ENCODE measurements around the gene UVSSA.

DNA sequence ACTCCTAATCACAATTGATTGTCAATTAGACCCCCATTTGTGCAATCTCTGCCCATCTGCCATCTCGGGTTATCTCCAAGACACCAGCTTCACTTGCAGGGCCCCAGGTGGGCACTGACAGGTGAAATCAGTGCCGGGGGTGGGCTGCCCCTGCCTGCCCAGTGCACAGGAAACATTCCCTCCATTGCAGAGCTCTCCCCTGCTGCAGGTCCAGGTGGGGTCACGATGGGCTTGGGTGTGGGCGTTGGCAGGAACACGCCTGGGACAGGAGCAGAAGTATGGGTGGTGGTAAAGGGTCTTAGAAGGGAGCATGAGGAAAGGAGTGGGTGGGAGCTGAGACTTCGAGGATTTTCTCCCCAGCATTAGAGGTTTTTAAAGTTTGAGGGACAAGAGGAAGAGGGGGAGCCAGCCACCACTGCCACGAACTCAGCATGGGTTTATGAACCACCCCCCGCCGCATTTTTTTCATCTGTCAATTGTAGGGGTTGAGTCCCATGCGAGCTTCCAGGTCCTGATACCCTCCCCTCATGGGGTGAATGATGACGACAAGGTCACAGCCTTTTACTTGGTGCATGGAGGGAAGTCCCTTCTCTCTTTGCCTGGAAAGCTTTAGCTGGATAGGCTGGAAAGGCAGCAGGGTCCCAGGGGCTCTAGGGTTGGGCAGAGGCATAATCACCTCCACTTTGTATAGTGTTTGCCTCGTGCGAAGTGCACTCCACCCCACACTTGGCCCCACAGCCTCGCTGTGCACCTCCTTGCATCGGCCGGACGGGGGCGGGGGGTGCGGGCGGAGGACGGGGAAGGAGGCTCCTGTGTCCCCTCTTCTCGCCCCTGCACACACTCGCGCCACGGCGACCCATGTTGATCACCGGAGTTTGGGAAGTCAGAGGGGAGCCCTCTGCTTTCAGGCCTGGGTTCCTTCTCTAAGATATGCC, 62.8 kb downstream of the UVSSA start:
- no peak for TF ChIP-seq GATA2 (CRISPR knock-in tag; IDR thresholded peaks at IDR 0.05)
- TF ChIP-seq, protein P1, sequence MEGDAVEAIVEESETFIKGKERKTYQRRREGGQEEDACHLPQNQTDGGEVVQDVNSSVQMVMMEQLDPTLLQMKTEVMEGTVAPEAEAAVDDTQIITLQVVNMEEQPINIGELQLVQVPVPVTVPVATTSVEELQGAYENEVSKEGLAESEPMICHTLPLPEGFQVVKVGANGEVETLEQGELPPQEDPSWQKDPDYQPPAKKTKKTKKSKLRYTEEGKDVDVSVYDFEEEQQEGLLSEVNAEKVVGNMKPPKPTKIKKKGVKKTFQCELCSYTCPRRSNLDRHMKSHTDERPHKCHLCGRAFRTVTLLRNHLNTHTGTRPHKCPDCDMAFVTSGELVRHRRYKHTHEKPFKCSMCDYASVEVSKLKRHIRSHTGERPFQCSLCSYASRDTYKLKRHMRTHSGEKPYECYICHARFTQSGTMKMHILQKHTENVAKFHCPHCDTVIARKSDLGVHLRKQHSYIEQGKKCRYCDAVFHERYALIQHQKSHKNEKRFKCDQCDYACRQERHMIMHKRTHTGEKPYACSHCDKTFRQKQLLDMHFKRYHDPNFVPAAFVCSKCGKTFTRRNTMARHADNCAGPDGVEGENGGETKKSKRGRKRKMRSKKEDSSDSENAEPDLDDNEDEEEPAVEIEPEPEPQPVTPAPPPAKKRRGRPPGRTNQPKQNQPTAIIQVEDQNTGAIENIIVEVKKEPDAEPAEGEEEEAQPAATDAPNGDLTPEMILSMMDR (IDR thresholded peaks at IDR 0.05) = no peak
- TF ChIP-seq MXI1 (IDR thresholded peaks at IDR 0.05; ENCODE audit: low read depth, low read length) = no peak
- TF ChIP-seq RFX5 (IDR thresholded peaks at IDR 0.05; ENCODE audit: low read length) = no peak
- no peak for TF ChIP-seq YY1 (IDR thresholded peaks at IDR 0.05; ENCODE audit: low read depth)
- TF ChIP-seq SMC3 (IDR thresholded peaks at IDR 0.05; ENCODE audit: low read depth, low read length) = no peak
- TF ChIP-seq, protein P2, sequence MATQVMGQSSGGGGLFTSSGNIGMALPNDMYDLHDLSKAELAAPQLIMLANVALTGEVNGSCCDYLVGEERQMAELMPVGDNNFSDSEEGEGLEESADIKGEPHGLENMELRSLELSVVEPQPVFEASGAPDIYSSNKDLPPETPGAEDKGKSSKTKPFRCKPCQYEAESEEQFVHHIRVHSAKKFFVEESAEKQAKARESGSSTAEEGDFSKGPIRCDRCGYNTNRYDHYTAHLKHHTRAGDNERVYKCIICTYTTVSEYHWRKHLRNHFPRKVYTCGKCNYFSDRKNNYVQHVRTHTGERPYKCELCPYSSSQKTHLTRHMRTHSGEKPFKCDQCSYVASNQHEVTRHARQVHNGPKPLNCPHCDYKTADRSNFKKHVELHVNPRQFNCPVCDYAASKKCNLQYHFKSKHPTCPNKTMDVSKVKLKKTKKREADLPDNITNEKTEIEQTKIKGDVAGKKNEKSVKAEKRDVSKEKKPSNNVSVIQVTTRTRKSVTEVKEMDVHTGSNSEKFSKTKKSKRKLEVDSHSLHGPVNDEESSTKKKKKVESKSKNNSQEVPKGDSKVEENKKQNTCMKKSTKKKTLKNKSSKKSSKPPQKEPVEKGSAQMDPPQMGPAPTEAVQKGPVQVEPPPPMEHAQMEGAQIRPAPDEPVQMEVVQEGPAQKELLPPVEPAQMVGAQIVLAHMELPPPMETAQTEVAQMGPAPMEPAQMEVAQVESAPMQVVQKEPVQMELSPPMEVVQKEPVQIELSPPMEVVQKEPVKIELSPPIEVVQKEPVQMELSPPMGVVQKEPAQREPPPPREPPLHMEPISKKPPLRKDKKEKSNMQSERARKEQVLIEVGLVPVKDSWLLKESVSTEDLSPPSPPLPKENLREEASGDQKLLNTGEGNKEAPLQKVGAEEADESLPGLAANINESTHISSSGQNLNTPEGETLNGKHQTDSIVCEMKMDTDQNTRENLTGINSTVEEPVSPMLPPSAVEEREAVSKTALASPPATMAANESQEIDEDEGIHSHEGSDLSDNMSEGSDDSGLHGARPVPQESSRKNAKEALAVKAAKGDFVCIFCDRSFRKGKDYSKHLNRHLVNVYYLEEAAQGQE (IDR thresholded peaks at IDR 0.05; ENCODE audit: low read depth, low read length) = no peak

All from SK-N-SH (cell line).